Stomach (tissue), 4 donors: ENCODE data around the gene FBXL19.

Source experiments
- EP300 ChIP-seq: sonication (generic); formaldehyde crosslinking; IDR thresholded peaks from one replicate; pipeline ENCODE4 v1.6.1; 2017; ENCODE audit warnings: antibody characterized with exemption
- POLR2AphosphoS5 ChIP-seq, 3 donors: sonication (generic); formaldehyde crosslinking; IDR thresholded peaks; one replicate each; pipeline ENCODE4 v1.6.1; 2016; ENCODE audit warnings: antibody characterized with exemption in 3 of 3
- TF ChIP-seq, protein P1 (sequence below), 7 experiments: fragments of 450-650 bp in 4 of 7; fragments of 200-600 bp in 3 of 7; sonication (generic) in 3 of 7; IDR thresholded peaks; one replicate each; pipeline ENCODE4 v1.5.1; 2016 to 2019; ENCODE audit warnings: antibody characterized with exemption in 7 of 7, control low read depth in 2 of 7, mild to moderate bottlenecking in 1 of 7

DNA sequence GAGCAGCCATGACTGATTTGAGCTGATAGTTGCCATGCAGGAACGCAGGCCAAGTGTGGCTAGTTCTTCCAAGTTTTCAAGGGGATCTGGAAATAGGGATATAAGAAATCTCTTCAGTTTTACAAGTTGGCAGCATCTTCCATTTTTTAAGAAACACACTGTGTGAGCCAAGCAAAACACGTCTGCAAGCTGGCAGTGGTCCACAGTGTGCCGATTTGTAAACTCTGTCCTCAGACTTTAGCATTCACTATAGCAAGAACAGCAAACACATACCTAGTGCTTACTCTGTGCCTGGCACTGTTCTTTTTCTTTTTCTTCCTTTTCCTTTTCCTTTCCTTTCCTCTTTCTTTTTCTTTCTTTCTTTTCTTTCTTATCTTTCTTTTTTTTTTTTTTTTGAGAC, 28.4 kb downstream of the FBXL19 start:
- TF ChIP-seq, protein P1, sequence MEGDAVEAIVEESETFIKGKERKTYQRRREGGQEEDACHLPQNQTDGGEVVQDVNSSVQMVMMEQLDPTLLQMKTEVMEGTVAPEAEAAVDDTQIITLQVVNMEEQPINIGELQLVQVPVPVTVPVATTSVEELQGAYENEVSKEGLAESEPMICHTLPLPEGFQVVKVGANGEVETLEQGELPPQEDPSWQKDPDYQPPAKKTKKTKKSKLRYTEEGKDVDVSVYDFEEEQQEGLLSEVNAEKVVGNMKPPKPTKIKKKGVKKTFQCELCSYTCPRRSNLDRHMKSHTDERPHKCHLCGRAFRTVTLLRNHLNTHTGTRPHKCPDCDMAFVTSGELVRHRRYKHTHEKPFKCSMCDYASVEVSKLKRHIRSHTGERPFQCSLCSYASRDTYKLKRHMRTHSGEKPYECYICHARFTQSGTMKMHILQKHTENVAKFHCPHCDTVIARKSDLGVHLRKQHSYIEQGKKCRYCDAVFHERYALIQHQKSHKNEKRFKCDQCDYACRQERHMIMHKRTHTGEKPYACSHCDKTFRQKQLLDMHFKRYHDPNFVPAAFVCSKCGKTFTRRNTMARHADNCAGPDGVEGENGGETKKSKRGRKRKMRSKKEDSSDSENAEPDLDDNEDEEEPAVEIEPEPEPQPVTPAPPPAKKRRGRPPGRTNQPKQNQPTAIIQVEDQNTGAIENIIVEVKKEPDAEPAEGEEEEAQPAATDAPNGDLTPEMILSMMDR (IDR thresholded peaks at IDR 0.05), result no peak
- TF ChIP-seq POLR2AphosphoS5 (IDR thresholded peaks at IDR 0.05) (peak in 1 of 3 donors; percentile 41), EP300 (no peak)
